Central memory CD8-positive, alpha-beta T cell (primary cell): ENCODE measurements around the gene PPP1R3C.

ENCODE experiments used
- ATAC-seq: fragments of 150-1000 bp; cut with Tn5 transposase; replicated peaks from 2 replicates; pipeline ENCODE4 v1.10.0; 2022; ENCODE audit warnings: mild to moderate bottlenecking, moderate FRiP score, moderate number of reproducible peaks; ENCODE audit not compliant: poor library complexity, severe bottlenecking; ENCODE audit errors: extremely low read depth
- DNase-seq, 2 donors: peaks; one replicate each; pipeline ENCODE4 v3.0.0; 2021; ENCODE audit warnings: low spot score in 2 of 2
- H3K27ac Mint-ChIP-seq: one replicate; pipeline ENCODE4 v1.8.0; 2022; ENCODE audit warnings: low read depth, mild to moderate bottlenecking, moderate library complexity, mixed read lengths
- H3K27me3 Mint-ChIP-seq: one replicate; pipeline ENCODE4 v1.8.0; 2022; ENCODE audit warnings: mixed read lengths
- H3K36me3 Mint-ChIP-seq: one replicate; pipeline ENCODE4 v1.8.0; 2022; ENCODE audit warnings: mild to moderate bottlenecking, moderate library complexity, mixed read lengths; ENCODE audit not compliant: insufficient read depth
- H3K4me1 Mint-ChIP-seq: one replicate; pipeline ENCODE4 v1.8.0; 2022; ENCODE audit warnings: mixed read lengths
- H3K4me3 Mint-ChIP-seq: one replicate; pipeline ENCODE4 v1.8.0; 2022; ENCODE audit warnings: mild to moderate bottlenecking, moderate library complexity, mixed read lengths
- H3K9me3 Mint-ChIP-seq: one replicate; pipeline ENCODE4 v1.8.0; 2022; ENCODE audit warnings: mixed read lengths

PPP1R3C gene

GRCh38 chr10:91590142-91590903 lies 42.5 kb downstream of the PPP1R3C start:
- Mint-ChIP-seq H3K27me3 (peaks cover 72% of the 10 kb centered on the region), H3K4me3 (no peak overlapping the region), H3K4me1 (no peaks in the 10 kb centered on the region), H3K9me3 (no peaks in the 10 kb centered on the region), H3K27ac (no peak overlapping the region), H3K36me3 (peaks cover 2% of the 10 kb centered on the region)
- no peak for ATAC-seq
- DNase-seq: no peak

GRCh38 chr10:91589658-91590035 lies 43.2 kb downstream of the PPP1R3C start:
- H3K4me1 Mint-ChIP-seq: no peaks in the 10 kb centered on the region
- peaks cover 65% of the 10 kb centered on the region for H3K27me3 Mint-ChIP-seq
- no peaks in the 10 kb centered on the region for H3K9me3 Mint-ChIP-seq
- DNase-seq (no peak), ATAC-seq (no peak)
- peaks cover 2% of the 10 kb centered on the region for H3K36me3 Mint-ChIP-seq
- H3K27ac Mint-ChIP-seq: no peak overlapping the region
- H3K4me3 Mint-ChIP-seq: no peak overlapping the region

GRCh38 chr10:91589015-91589657 lies 43.7 kb downstream of the PPP1R3C start:
- Mint-ChIP-seq H3K36me3 (peaks cover 2% of the 10 kb centered on the region), H3K9me3 (no peaks in the 10 kb centered on the region), H3K27ac (no peak overlapping the region), H3K4me3 (no peak overlapping the region), H3K4me1 (no peaks in the 10 kb centered on the region), H3K27me3 (peaks cover 60% of the 10 kb centered on the region)
- no peak for DNase-seq
- ATAC-seq: no peak

GRCh38 chr10:91587710-91588638 lies 44.9 kb downstream of the PPP1R3C start:
- H3K4me1 Mint-ChIP-seq: no peaks in the 10 kb centered on the region
- H3K27ac Mint-ChIP-seq: no peak overlapping the region
- H3K9me3 Mint-ChIP-seq: no peaks in the 10 kb centered on the region
- no peak for DNase-seq
- no peak overlapping the region for H3K4me3 Mint-ChIP-seq
- H3K36me3 Mint-ChIP-seq: peaks cover 2% of the 10 kb centered on the region
- H3K27me3 Mint-ChIP-seq: peaks cover 48% of the 10 kb centered on the region
- ATAC-seq: no peak

GRCh38 chr10:91582153-91582554 lies 50.7 kb downstream of the PPP1R3C start:
- peaks cover 20% of the 10 kb centered on the region for H3K27me3 Mint-ChIP-seq
- no peak overlapping the region for H3K27ac Mint-ChIP-seq
- ATAC-seq: no peak
- peaks cover 4% of the 10 kb centered on the region for H3K9me3 Mint-ChIP-seq
- no peak for DNase-seq
- H3K4me3 Mint-ChIP-seq: no peak overlapping the region
- H3K36me3 Mint-ChIP-seq: no peaks in the 10 kb centered on the region
- H3K4me1 Mint-ChIP-seq: no peaks in the 10 kb centered on the region

GRCh38 chr10:91579329-91579985 lies 53.4 kb downstream of the PPP1R3C start:
- no peaks in the 10 kb centered on the region for H3K4me1 Mint-ChIP-seq
- no peak for ATAC-seq
- peaks cover 4% of the 10 kb centered on the region for H3K9me3 Mint-ChIP-seq
- H3K36me3 Mint-ChIP-seq: no peaks in the 10 kb centered on the region
- no peak overlapping the region for H3K4me3 Mint-ChIP-seq
- H3K27ac Mint-ChIP-seq: no peak overlapping the region
- no peak for DNase-seq
- peaks cover 20% of the 10 kb centered on the region for H3K27me3 Mint-ChIP-seq
